G401 (cell line): ENCODE measurements around the gene ENTREP3. TPM values are rescaled to one million over a fixed set of nuclear protein-coding genes. Genes with fewer than 3 reads are reported as not detected.
A peak's percentile ranks its signal among the peaks of the same experiment; 100 is the strongest.
"Not testable (repeated sequence)": the region's sequence is repeated elsewhere in the genome, so short reads cannot be mapped to it uniquely, and the experiment has no call there.

Source experiments
- DNase-seq: peaks from one replicate; pipeline ENCODE4 v3.0.0-alpha.2; 2015; ENCODE audit warnings: low spot score
- in situ Hi-C: cut with HindIII; loops from 2 replicates; pipeline ENCODE4 v1.10.0; 2016; ENCODE audit warnings: low sequenced_read_pairs, mixed read lengths
- total RNA-seq: library from RNA; depleted of rRNA; stranded (reverse); fragments of >200 nt; shearing (Covaris generic); gene quantifications from 2 replicates; pipeline ENCODE4 v1.2.3, GENCODE V29; 2014

The ENTREP3 gene
- total RNA-seq, 1 experiment from 2014 or later, result 7.3 TPM

DNA sequence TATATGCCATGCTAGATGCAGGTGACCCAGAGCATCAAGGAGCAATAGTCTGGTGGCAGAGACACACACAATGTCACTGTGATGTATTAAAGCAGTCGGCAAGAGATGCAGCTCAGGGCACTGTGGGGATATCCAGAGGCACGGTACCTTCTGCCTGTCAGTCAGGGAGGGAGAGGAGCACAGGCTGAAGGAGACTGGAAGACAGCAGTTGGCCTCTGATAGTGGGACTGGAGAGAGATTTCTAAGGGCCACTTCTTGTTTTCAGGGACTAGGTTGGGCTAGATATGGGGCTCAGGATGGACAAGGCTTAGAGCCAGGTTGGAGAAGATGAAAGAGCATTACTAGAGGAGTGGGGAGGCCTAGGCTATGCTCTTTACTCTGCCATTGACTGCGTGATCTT lies 24.0 kb downstream of the ENTREP3 start:
- DNase-seq, in situ Hi-C loops: not testable (repeated sequence)

- in situ Hi-C loops, result no loop called here
Observed at GRCh38 chr1:155228096-155228427, 27.2 kb downstream of the ENTREP3 start.

DNA sequence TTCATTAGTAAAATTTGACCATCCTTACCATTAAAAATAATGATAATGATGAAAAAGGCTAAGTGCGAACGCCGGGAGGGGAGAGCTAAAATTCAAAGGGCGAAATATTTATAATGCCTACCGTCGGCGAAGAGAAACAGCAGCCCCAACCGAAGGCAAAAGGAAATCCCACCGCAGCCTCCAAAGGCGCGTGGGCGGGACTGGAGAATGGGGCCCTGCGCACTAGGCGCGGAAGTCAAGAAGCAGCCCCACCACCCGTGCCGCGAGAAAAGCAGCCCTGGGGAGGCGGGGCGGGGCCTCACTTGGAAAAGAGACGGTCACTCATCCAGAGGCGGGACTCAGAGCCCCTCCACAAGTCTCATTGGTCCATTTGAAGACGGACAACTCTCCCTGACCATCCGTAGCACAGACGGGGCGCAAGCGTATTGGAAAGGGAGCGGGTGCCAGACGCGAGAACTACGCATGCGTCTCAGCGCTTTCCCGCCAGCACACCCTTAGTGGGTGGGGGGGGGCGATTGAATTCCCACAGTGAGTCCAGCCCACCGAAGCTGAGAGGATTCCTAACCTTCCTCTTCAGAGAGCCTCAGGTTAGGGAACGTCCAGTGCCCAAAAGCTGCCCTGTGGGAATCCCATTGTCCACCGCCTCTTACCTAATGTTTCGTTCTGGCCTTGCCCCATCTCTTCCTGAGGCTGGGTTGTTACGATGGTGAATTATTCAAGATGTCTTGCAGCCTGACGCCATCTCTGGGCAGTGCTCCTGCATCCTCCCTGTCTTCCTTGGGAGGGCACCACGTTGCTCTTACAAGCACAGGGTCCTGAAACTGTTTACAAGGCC lies 27.8 kb downstream of the ENTREP3 start:
- DNase-seq, result peak; percentile 99
- in situ Hi-C loops, result no loop called here

More at GRCh38 chr1:155228096-155228427, 27.2 kb downstream of the ENTREP3 start:
- no peak for DNase-seq

DNA sequence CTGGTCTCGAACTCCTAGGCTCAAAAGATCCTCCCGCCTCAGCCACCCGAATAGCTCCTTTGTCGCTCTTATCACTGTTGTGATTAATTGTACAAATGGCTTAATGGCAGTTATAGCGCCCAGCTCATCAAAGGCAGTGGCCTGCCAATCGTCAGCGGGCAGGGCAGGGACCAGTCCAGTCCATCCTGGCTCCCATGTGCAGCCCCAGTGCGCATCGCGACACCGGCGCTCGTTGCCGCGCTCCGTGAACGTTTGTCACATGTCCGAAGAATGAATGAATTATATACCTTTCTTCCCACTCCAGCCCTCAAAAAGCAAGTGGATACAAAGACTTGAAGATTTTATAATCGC lies 28.4 kb downstream of the ENTREP3 start:
- in situ Hi-C loops, result no loop called here
- DNase-seq, result peak; percentile 73

DNA sequence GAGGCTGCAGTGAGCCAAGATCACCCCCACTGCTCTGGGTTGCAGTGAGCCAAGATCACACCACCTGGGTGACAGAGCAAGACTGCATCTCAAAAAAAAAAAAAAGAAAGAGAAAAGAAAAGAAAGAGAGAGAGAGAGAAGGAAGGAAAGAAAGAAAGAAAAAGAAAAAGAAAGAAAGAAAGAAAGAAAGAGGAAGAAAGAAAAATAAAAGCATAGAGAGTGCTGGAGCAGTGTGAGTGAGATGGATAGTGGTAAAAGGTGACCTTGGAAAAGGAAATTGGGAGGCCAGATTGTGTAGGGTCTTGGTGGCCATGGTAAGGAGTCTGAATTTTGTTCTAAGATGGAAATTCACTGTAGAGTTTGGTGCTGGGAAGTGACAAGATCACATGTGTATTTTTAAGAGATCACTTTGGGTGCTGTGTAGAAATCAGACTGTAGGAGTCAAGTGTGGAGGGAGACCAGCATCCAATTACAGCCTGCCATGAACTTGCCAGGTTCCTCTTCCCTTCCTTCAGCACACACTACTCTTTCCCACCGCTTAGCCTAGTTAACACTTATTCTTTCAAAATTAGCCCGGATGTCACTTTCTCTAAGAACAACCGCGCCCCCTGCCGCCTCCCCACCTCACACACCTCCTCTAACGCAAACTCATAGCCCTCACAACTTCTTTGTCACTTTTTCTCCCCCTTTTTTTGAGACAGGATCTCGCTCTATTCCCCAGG lies 28.9 kb downstream of the ENTREP3 start:
- in situ Hi-C loops, result no loop called here
- peak; percentile 78 for DNase-seq

GRCh38 chr1:155225404-155225759 lies 29.9 kb downstream of the ENTREP3 start:
- DNase-seq, in situ Hi-C loops: not testable (repeated sequence)

DNA sequence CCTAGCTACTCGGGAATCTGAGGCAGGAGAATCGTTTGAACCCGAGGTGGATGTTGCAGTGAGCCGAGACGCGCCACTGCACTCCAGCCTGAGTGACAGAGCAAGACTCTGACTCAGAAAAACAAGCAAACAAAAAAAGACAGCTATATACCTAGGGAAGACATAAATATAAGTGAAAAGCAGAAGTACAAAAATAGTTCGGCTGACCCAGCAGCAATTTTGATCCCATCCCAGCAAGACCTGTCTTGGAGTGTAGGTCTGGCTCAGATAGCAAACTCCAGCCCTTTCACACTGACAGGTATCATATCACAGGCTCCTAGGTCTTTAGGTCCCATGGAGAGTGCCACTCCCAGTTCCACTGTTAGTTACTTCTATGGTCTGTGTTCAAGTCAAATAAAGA lies 32.2 kb downstream of the ENTREP3 start:
- DNase-seq, result no peak
- in situ Hi-C loops, result no loop called here

GRCh38 chr1:155220211-155220965 lies 34.9 kb downstream of the ENTREP3 start:
- in situ Hi-C loops, DNase-seq: not testable (repeated sequence)

GRCh38 chr1:155219592-155220031 lies 35.7 kb downstream of the ENTREP3 start:
- in situ Hi-C loops, result no loop called here
- peak; percentile 83 for DNase-seq

- peak; percentile 94 for DNase-seq
- in situ Hi-C loops, result no loop called here
Observed at GRCh38 chr1:155218854-155219591, 36.3 kb downstream of the ENTREP3 start.

- in situ Hi-C loops, DNase-seq: not testable (repeated sequence)
Observed at GRCh38 chr1:155214702-155215101, 40.6 kb downstream of the ENTREP3 start.

GRCh38 chr1:155212051-155212440 lies 43.2 kb downstream of the ENTREP3 start:
- DNase-seq, in situ Hi-C loops: not testable (repeated sequence)

DNA sequence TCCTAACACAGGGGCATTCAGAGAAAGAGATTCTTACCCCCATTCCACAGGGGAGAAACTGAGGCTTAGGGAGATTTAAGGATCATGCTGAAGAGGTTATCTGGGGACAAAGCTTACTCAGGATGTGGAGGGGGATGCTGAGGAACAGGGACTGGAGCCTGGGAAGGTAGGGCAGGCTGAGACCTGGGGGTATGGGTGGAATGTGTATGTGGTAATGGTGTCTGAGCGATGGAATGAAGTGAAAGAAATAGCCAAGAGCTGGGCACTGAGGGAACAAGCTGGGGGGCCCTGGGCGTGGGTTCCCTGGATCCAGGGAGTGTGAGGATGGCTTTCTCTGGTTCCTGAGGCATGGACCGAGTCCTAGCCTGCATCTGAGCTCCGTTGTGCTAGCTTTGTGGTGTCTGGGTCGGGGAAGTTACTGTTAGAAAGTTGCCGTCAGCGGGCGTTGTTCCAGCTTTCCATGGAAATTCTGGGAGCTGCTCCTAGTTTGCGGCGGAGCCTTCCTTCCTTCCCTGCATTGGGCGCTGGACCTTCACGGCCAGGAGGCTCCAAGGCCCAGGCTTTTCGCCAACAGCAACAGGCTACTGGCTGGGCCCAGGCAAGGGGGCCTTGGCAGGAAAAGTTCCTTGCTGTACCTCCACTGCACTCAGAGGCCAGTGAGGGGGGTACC lies 43.8 kb downstream of the ENTREP3 start:
- in situ Hi-C loops, DNase-seq: not testable (repeated sequence)

DNA sequence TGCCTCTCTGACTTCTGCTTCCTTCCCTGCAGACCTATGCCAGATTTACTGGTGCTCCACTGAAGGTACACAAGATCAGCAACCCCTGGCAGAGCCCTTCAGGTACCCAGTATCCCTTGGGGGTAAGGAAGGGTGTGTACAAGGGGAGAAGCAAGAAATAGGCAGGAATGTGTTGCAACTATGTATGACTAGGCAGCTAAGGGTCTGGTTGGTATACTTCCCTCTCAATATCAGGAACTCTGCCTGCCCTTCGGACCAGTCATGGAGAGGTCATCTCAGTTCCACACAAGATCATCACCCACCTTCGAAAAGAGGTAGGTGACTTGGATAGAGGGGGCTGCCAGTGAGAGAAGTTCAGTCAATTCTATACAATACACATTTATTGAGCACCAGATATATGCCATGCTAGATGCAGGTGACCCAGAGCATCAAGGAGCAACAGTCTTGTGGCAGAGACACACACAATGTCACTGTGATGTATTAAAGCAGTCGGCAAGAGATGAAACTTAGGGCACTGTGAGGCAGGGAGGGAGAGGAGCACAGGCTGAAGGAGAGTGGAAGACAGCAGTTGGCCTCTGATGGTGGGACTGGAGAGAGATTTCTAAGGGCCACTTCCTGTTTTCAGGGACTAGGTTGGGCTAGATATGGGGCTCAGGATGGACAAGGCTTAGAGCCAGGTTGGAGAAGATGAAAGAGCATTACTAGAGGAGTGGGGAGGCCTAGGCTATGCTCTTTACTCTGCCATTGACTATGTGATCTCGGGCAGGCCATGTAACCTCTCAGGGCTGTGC lies 44.8 kb downstream of the ENTREP3 start:
- no peak for DNase-seq
- in situ Hi-C loops, result no loop called here

DNA sequence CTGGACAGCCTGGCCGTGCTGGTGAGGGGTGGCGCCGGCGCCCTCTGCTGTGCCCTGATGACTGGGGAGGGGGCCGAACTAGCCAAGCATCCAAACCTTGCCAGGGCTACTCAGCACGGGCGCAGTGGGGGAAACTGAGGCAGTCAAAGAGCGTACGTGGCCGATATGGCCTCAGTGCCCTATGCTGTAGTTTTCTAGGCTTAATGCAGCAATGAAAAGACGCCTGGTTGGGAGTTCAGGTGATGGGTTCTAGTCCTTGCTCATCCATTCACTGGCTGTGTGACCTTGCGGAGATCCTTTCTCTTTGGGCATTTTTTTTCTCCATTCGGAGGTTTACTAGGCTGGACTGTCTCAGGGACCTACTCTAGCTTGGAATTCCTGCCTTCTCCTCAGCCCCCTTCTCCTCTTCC lies 46.0 kb downstream of the ENTREP3 start:
- no peak for DNase-seq
- in situ Hi-C loops, result no loop called here

DNA sequence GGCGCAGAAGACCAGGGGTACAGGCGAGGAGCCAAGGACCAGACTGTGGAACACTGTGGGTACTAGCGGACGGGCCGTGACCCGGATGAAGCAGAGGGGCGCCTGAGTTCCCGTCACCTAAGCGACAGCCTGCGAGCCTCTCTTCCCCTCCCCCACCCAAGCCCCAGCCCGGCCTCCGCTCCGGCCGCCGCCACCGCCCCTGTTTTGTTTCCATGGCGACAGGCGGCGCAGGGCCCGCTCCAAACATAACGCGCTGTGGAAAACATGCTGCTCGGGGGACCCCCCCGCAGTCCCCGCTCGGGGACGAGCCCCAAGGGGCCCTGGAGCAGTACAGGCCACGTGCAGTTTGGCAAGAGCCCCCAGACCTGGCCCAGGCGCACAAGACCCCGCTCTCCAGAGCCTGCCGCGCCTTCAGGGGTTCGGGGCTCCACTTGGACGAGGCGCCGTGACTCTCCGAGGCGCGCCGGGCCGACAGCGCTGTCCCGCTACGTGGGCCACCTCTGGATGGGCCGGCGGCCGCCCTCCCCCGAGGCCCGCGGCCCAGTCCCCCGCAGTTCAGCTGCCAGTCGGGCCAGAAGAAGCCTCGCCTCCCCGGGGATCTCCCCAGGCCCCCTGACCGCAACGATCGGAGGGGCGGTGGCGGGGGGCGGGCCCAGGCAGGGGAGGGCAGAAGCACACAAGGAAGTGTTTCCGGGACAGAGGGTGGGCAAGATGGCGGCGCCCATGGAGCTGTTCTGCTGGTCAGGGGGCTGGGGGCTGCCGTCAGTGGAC lies 46.6 kb downstream of the ENTREP3 start, which contains the start of gene MTX1:
MTX1 (plus strand) TSS at position 155 of the 771 bp plus-strand sequence; CDS start at position 265, 110 bp downstream.
- in situ Hi-C loops, result no loop called here
- peak; percentile 84 for DNase-seq
